Activated T-cell treated with anti-CD3 and anti-CD28 coated beads, Interleukin-2, amount 50 U/mL, for 72 hours (primary cell): Measurements from ENCODE around the gene MTCL3. TPM values are rescaled to one million over a fixed set of nuclear protein-coding genes. Genes with fewer than 3 reads are reported as not detected.

Source experiments
- ATAC-seq, 2 donors: fragments of 150-1000 bp; cut with Tn5 transposase; replicated peaks in 1 of 2; 2 replicates each; pipeline ENCODE4 v1.10.0; 2021; ENCODE audit warnings: moderate library complexity in 2 of 2, mild to moderate bottlenecking in 1 of 2
- DNase-seq, 2 donors: peaks; one replicate each; pipeline ENCODE4 v3.0.0; 2021 to 2022; ENCODE audit warnings: mixed read lengths in 1 of 2
- H3K27ac Mint-ChIP-seq: one replicate; pipeline ENCODE4 v1.8.0; 2022; ENCODE audit warnings: mild to moderate bottlenecking, moderate library complexity, mixed read lengths
- H3K27me3 Mint-ChIP-seq: one replicate; pipeline ENCODE4 v1.8.0; 2022; ENCODE audit warnings: low read depth, mixed read lengths
- H3K36me3 Mint-ChIP-seq, 2 donors: one replicate each; pipeline ENCODE4 v1.8.0; 2022; ENCODE audit warnings: mixed read lengths in 2 of 2, mild to moderate bottlenecking in 1 of 2; ENCODE audit not compliant: insufficient read depth in 2 of 2
- H3K4me1 Mint-ChIP-seq: one replicate; pipeline ENCODE4 v1.8.0; 2022; ENCODE audit warnings: low read depth, mixed read lengths
- H3K4me3 Mint-ChIP-seq, 2 donors: one replicate each; pipeline ENCODE4 v1.8.0; 2022; ENCODE audit warnings: mild to moderate bottlenecking in 2 of 2, mixed read lengths in 2 of 2, moderate library complexity in 2 of 2
- H3K9me3 Mint-ChIP-seq, 2 donors: one replicate each; pipeline ENCODE4 v1.8.0; 2022; ENCODE audit warnings: mixed read lengths in 2 of 2
- total RNA-seq, 2 donors: library from RNA; stranded (reverse); gene quantifications; one replicate each; pipeline ENCODE4 v1.2.3, GENCODE V29; 2022

Gene MTCL3

DNA sequence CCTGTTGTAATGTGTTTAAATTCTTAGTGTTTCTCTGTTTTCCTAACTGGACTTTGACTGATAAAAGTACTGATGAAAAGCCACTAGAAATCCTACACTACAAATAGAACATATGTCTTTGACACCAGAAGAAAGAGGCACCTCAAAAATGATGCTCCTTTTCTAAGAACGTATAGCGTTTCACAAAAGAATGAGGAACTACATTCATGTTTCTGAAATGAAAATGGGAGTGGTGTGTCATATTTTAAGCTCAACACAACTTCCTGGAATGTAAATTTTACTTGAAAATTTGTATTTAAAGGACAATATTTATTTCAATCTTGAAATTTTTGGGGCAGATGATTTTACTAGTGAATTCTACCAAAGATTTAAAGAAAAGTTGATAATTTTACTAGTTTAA is 95.2 kb downstream of the MTCL3 start:
- Mint-ChIP-seq H3K4me3 (no peak overlapping the region), H3K4me1 (peaks cover 27% of the 10 kb centered on the region), H3K27me3 (no peaks in the 10 kb centered on the region), H3K9me3 (peaks cover 0 to 3% of the 10 kb centered on the region in 2 donors), H3K36me3 (no peaks in the 10 kb centered on the region), H3K27ac (peak overlapping the region; percentile 30)
- DNase-seq (no peak), ATAC-seq (no peak)

Other genes starting within 250 kb of the MTCL3 start
- 10 to 100 TPM; 46.9 to 53.6 TPM for gene ECHDC1, start 175.7 kb downstream of the MTCL3 start, total RNA-seq
- gene KIAA0408, start 59.9 kb downstream of the MTCL3 start, total RNA-seq, result 1 to 10 TPM; 6.6 TPM
- gene C6orf58, start 57.8 kb upstream of the MTCL3 start, total RNA-seq, result not detected